ENCODE results near the gene PRX.
"Not testable (repeated sequence)": the region's sequence is repeated elsewhere in the genome, so short reads cannot be mapped to it uniquely, and the experiment has no call there.

PRX gene

DNA sequence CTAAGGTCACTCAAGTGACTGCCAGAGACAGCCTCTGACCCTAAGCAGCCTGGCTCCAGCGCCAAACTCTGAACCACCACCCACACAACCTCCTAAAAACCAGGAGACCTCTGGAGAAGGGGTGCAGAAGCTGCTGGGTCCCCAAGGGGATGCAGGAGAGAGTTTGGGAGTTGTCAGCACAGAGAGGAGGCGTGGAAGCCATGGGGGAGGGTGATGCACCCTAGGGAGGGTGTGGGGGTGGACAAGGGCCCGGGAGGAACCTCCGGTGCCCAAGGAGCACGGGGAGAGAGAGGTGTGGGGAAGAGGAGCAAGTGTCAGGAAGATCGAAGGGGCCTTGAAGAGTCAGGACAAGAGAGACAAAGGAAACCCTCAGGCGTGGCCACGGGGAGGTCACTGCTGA is 21.1 kb downstream of the PRX start:
- DNase-seq (ENCODE audit: low read depth): no peak

DNA sequence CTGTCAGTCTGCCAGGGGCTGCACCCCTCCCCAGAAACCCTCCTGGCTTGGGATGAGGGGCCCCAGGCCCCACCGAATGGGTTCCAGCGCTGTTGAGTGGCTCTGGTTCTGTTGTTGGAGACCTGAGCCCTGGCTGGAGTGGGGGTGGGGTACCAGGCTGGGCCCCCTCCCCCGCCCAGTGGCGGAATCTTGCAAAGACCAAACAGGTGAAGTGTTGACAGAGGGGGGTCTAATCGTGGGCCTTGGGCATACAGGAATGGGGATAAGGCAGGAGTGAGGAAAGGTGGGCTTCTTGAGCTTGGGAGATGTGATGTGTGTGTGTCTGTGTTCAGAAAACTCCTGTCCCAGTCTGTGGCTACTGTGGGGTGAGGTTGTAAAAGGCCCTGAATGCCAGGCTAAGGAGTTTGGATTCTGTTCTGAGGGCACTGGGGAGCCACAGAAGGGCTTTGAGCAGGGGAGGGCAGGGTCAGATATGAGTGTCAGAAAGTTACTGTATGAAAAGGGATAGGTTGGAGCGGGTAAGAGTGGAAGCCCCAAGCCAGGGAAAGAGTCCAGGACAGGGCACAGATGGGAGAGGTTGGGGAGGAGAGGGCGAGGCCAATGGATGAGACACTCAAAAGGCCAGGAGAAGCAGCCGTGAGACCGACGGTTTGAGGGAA is 23.0 kb downstream of the PRX start, which contains the start of gene HIPK4:
Gene HIPK4, minus strand, starts transcription at position 98 of the 659 bp plus-strand sequence. CDS start 279 bp downstream, outside the sequence.
- DNase-seq (ENCODE audit: low read depth): no peak

DNA sequence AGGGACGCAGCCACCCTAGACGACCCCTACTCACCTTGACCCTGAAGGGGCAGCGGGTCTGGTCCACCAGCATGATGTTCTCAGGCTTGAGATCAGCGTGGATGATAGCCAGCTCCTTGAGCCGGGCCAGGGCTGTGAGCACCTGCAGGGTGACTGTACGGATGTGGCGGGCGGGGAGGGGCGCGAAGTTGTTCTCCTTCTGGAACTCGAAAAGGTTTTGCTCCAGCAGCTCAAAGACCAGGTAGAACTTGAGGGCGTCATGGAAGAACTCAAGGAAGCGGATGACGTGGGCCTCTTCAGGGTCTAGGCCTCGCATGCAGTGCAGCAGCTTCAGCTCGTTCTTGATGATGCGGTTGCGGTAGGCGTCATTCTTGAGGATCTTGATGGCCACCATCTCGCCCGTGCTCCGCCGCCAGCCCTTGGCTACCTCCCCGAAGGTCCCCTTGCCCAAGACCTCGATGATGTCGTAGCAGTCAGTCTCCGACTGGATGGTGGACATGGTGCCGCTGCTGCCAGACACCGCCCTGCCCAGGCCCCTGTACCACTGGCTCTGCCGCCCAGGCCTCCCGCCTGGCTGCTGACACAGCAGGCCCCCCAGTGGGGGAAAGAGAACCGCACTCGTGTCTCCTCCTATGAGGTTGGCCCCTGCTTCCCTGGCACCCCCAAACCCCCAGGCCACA is 23.6 kb downstream of the PRX start:
- no peak for DNase-seq (ENCODE audit: low read depth)

DNA sequence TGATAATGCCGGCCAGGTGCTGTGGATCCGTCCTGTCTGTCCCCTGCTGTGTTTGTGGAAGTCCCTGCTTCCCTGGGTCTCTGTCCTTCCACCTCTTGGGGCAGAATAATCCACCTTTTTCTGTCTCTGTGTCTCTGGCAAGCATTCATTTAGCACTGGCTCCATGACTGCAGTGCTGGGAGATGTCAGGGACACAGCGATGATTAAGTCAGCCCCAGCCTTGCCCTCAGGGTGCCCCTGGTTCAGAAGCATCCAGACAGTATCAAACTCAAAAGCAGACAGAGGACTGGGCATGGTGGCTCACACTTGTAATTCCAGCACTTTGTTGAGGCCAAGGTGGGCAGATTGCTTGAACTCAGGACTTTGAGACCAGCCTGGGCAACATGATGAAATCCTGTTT is 24.7 kb downstream of the PRX start:
- DNase-seq (ENCODE audit: low read depth): no peak

DNA sequence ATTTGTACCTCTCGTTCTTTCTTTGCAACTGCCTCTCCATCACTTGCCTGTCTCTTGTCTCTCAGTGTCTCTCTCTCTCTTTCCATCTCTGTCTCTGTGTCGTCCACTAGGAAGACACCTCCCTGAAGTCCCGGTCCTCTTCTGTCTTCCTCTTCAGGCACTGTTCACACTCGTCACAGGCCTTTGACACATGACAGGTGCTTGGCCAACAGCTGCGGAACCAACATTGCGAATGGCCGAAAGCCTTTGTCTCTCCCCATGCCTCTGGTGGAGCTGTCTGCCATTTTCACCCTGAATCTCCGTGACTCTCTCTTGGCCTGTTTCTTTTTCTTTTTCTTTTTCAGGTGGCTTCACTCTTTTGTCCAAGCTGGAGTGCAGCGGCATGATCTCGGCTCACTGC is 26.0 kb downstream of the PRX start:
- no peak for DNase-seq (ENCODE audit: low read depth)

DNA sequence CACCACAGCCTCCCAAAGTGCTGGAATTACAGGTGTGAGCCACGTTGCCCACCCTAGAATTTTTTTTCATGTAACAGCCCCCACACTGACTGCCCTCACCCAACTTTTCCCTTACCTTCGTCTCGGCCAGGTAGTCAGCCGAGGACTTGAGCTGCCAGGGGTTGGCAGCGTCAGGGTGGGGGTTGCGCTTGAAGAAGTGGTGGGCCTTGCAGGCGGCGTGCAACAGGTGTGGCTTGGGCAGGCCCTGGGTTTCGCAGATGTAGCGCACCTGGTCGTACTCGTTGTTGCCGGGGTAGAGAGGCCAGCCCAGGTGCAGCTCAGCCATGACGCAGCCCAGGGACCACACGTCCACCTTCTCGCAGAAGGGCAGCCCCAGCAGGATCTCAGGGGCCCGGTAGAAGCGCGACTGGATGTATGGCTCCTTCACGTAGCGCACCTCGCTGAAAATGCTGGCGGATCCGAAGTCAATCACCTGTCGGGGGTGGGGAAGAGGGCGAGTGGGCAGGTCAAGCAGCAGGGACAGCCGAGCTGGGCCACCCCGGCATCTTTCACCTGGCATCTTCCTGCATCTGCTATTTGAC is 29.4 kb downstream of the PRX start:
- DNase-seq (ENCODE audit: low read depth): no peak

DNA sequence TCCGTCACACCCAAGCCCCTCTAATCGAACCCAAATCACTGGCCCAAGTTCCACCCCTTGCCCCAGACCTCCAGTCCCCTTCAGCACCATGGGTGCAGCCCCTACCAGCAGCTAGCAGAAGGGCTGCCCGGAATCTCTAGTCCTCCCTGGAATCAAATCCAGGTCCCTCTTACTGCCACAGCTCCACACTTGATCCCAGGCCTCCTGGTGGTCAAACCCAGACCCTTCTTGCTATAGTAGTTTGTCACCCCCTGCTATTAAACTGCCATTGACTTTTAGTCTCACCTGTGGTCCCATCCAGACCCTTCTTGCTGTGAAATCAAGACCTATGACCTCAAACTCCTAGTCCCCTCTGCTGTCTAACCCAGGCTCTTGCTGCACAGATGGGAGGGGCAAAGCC is 31.9 kb downstream of the PRX start:
- no peak for DNase-seq (ENCODE audit: low read depth)

DNA sequence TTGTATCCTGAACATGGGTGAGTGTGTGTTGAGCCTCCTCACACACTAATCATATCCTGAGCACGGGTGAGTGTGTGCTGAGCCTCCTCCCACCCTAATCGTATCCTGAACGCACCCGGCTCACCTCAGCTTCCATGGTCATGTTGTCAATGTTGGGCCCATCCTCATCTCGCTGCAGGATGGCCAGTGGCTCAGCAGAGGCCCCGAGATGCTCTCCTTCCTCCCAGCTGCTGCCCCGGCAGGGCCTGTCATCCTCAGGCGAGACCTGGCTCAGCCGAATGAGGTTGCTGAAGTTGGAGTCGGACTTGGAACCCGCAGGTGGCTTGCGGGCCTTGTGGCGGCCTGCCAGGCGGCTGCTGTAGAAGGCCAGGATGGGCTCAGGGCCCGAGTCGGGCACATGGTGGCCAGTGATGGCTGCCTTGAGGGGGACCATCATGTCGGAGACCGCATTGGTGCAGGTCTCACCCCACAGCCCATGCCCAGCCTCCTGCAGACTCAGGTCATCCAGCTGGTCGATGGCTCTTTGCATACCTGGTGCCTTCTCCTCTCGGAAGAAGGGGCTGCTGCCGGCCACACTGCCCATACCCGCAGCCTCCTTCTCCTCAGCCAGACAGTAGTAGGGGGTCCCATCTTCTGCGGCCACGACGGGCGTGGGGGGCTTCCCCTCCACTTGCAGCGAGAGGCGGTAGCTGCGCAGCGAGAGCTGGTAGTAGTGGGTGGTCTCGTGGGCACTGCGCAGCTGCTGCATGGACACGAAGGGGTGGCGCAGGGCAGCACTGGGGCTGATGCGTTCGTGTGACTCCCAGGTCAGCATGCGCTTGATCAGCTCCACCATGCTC is 32.8 kb downstream of the PRX start:
- DNase-seq (ENCODE audit: low read depth): no peak

DNA sequence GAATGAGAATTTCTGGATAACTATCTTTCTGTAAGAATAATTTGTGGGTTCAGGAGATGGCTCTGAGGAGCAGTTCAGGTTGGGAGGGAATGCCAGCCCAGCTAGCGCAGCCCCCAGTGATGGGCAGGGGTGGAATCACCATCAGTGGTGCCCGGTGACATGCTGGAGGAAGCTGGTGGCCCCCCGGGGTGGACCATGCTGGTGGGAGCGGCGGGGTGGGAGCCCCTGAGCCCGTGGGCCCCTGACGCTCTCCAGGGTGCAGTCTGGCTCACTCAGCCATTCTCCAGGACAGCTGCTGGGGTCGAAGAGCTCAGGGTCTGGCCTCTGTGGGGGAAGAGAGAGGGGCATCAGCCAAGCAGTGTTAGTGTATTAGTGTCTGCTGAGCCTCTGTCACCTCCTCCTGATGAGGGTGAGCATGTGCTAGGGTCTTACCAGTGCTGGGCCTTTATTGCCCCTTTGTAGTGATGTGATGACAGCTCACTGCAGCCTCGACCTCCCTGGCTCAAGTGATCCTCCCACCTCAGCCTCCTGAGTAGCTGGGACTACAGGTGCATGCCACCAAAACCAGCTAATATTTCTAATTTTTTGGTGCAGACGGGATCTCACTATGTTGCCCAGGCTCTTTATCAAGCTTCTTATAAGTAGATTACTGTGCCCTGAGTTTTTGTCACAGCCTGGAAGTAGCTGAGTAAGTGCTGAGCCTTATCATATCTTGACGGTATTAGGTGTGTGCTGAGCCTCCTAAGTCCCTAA is 33.6 kb downstream of the PRX start:
- DNase-seq (ENCODE audit: low read depth): no peak

DNA sequence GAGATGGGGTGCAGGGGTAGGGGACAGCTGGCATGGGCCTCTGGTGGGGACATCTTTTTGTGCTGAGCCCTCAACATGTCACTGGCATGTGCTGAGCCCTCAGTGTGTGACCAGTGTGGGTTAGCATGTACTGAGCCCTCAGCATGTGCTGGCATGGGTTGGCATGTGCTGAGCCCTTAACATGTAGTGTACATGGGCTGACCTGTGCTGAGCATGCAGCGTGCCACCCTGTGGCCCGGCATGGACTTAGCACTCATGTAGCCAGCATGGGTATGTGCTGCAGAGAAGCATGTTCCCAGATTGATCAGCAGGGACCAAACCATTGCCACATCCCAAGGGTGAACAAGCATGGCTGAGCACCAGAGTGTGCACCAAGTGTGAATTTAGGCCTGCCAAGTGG is 34.7 kb downstream of the PRX start:
- no peak for DNase-seq (ENCODE audit: low read depth)

DNA sequence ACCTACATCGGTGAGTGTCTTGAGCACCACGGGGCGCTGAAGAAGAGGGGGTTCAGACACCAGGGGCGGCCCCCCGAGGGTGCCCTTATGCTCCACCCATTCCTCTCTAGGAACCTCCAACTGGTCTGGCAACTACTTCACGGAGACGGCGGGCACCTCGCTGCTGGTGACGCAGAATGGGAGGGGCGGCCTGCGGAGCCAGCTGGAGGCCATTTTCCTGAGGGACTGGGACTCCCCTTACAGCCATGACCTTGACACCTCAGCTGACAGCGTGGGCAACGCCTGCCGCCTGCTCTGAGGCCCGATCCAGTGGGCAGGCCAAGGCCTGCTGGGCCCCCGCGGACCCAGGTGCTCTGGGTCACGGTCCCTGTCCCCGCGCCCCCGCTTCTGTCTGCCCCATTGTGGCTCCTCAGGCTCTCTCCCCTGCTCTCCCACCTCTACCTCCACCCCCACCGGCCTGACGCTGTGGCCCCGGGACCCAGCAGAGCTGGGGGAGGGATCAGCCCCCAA is 35.2 kb downstream of the PRX start:
- no peak for DNase-seq (ENCODE audit: low read depth)

DNA sequence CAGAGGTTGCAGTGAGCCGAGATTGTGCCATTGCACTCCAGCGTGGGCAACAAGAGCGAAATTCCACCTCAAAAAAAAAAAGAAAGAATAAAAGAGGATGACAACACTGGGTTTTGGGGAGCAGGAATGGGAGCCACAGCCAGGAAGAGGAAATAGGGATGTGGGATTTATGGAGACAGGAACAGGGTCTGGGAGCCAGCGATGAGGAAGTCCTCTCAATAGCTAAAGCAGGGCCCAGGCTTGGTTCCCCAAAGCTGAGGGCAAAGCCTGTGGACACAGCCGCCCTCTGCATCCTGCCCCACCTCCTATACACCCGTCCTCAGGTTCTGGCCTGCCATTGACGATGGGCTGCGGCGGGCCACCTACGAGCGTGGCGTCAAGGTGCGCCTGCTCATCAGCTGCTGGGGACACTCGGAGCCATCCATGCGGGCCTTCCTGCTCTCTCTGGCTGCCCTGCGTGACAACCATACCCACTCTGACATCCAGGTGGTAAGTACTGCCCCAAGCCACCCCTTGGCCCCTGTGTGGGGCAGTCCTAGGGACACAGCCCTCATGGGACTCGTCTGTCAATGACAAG is 36.8 kb downstream of the PRX start:
- DNase-seq (ENCODE audit: low read depth): no peak

DNA sequence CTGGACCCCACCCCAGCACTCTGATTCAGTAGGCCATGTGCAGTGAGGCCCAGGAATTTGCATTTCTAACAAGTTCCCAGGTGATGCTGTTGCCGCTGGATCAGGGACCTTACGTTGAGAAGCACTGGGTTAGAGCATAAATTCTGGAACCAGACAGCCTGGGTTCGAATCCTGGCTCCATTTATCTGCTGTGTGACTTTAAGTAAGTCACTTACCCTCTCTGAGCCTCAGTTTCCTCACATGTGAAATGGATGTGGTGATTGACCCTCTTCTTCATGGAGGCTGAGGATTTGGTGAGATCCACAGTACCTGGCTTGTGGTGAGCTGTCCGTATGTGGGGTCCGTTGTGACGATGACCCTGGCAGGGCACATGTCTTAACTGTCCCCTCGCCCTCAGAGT is 39.1 kb downstream of the PRX start:
- DNase-seq (ENCODE audit: low read depth): no peak

DNA sequence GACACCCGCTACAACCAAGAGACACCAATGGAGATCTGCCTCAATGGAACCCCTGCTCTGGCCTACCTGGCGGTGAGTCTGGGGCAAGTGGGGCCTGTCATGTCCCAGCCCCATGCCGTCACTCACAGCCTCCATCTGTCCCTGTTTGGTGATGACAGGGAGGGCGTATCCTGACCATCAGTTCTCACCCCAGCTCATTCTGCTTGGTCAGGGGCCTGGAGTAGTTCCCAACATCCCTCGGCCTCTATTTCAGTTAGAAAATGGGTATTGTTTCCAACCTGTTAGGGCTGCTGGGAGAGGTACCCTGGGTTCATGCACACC is 41.4 kb downstream of the PRX start:
- DNase-seq (ENCODE audit: low read depth): no peak

DNA sequence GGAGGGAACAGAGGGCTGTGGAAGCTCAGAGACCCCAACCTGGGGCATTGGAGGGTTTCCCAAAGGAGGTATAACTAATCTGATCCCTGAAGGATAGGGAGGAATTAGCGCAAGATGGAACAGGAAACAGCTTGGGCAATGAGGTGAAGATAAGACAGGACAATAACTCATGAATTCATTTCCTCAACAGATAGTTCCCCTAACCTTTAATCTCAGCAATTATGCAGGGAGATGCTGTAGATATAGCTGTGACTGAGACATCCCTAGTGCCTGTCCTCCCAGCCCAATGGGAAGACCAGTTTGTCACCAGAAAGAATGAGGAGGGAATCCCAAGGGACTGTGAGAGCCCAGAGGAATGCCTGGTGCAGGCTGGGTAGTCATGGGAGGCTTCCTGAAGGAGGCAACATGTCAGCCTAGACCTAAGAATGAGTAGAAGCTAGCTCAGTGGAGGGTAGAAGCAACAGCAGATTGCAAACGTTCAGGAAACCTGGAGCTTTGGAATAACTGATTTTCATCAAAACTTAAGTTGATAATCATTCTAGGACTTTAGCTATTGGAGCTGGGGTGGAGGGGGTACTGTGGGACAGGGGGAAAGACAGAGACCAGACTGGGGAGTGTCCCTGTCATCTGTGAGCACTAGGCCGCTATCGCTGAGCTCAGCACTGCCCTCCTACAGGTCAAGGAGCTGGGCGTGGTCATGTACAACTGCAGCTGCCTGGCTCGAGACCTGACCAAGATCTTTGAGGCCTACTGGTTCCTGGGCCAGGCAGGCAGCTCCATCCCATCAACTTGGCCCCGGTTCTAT is 42.0 kb downstream of the PRX start:
- no peak for DNase-seq (ENCODE audit: low read depth)

DNA sequence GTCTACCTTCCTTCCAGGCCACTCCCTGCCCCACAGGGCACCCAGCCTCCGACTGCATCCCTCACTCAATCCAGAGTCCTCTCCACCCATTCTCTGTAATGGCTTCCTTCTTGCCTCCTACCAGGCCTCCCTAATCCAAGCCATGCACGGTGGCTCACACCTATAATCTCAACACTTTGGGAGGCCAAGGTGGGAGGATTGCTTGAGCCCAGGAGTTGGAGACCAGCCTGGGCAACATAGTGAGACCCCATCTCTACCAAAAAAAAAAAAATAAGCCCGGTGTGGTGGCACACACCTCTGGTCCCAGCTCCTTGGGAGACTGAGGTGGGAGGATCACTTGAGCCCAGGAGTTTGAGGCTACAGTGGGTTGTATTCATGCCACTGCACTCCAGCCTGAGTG is 42.9 kb downstream of the PRX start:
- DNase-seq (ENCODE audit: low read depth): not testable (repeated sequence)

DNA sequence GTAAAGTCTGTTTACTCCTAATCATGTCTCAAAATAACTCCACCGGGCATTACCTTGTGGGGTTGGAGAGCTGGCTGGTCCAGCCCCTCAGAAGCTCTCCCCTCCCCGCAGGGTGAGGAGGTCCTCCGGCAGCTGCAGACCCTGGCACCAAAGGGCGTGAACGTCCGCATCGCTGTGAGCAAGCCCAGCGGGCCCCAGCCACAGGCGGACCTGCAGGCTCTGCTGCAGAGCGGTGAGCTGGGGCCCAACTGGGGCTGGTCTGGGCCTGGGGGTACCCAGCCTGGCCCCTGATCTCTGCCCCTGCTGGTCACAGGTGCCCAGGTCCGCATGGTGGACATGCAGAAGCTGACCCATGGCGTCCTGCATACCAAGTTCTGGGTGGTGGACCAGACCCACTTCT is 43.4 kb downstream of the PRX start:
- DNase-seq (ENCODE audit: low read depth): no peak

DNA sequence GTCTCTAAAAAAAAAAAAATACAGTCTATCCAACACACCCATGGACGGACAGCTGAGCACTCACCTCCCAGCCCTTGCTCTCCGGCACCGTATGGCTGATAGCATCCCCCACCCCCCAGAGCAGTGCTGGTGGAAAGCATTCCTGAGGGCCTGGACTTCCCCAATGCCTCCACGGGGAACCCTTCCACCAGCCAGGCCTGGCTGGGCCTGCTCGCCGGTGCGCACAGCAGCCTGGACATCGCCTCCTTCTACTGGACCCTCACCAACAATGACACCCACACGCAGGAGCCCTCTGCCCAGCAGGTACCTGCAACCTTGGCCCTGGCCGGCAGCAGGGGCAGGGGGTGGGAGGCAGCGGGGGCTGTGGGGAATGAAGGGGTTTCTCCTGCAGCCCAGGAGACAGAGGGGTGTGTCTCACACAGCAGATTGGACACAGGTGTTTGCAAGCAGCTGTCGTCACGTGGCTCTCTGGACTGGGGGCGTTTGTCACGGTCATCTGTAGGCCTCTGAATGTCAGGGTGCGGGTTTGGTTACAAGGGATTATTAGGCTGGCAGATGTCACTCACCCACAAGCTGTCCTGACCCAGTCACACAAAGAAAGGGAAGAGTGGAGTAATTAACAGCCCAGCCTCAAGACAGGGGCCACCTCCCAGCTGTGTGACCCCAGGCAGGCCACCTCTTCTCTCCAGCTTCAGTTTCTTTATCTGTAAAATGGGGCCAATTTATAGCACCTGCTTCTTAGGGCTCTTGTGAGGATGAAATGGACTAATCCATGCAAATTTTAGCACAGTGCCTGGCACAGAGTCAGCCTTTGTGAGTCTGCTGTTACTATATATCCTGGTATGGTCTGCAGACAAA is 45.4 kb downstream of the PRX start:
- no peak for DNase-seq (ENCODE audit: low read depth)

DNA sequence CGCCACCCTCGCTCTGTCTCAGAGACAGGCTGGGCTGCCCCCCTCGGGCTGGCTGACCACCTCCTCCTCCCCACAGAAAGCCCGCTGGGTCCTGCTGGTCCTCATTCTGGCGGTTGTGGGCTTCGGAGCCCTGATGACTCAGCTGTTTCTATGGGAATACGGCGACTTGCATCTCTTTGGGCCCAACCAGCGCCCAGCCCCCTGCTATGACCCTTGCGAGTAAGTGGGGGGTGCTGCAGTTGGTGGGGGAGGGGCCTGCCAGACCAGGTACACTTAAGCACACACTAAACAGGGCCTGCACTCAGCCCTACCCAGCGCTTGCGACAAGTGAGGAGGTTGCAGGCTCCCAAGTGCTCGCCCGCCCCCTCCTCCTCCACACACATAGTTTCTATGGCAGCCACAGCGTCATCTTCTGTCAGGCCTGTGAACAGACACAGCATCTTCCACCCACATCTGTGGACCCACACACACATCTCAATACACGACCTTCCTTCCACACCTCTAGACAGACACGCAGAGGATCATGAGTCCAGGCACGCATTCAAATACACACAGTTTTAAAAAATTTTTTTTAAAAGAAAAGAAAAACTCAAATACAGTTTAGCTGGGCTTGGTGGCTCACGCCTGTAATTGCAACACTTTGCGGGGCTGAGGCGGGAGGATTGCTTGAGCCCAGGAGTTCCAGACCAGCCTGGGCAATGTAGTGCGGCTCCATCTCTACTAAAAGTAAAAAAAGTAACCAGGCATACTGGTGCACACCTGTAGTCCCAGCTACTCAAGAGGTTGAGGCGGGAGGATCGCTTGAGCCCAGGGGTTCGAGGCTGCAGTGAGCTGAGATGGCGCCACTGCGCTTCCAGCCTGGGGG is 46.2 kb downstream of the PRX start:
- no peak for DNase-seq (ENCODE audit: low read depth)
